Stomach (tissue), 4 donors: ENCODE data around the gene BLVRA.

Source experiments
- POLR2A ChIP-seq, 4 donors: fragments of 450-650 bp; IDR thresholded peaks; one replicate each; pipeline ENCODE4 v1.6.1; 2016; ENCODE audit warnings: antibody characterized with exemption in 4 of 4, control low read depth in 2 of 4, mild to moderate bottlenecking in 1 of 4, moderate library complexity in 1 of 4
- POLR2AphosphoS5 ChIP-seq, 3 donors: sonication (generic); formaldehyde crosslinking; IDR thresholded peaks; one replicate each; pipeline ENCODE4 v1.6.1; 2016; ENCODE audit warnings: antibody characterized with exemption in 3 of 3
- TF ChIP-seq, protein P1 (sequence below), 7 experiments: fragments of 450-650 bp in 4 of 7; fragments of 200-600 bp in 3 of 7; sonication (generic) in 3 of 7; IDR thresholded peaks; one replicate each; pipeline ENCODE4 v1.5.1; 2016 to 2019; ENCODE audit warnings: antibody characterized with exemption in 7 of 7, control low read depth in 2 of 7, mild to moderate bottlenecking in 1 of 7

DNA sequence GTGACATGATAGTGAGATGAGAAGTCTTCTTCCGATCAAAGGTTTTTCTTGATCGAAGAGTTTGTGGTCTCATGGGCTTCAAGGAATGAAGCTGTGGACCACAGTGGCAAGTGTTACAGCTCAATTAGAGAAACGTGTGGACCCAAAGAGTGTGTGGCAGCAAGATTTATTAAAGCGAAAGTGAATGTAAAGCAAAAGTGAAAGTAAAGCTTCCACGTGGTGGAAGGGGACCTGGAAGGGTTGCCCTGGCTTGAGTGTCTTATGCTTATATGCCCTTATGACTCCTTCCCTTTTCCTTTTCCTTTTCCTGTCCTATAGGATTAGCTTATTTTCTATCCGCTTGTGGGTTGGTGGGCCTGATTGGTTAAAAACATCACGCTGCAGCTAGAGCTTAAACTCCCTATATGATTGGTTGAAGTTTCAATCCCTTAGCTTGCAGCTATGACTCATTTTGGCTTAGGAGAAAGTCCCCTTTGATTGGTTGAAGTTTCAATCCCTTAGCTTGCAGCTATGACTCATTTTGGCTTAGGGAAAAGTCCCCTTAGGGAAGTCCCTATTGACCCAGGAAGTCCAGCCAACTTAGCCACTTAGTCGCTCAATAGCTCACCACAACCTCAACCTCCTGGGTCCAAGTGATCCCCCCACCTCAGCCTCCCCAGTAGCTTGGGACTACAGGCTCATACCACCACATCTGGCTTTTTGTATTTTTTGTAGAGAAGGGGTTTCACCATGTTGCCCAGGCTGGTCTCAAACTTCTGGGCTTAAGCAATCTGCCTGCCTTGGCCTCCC lies 76.2 kb downstream of the BLVRA start:
- TF ChIP-seq, protein P1, sequence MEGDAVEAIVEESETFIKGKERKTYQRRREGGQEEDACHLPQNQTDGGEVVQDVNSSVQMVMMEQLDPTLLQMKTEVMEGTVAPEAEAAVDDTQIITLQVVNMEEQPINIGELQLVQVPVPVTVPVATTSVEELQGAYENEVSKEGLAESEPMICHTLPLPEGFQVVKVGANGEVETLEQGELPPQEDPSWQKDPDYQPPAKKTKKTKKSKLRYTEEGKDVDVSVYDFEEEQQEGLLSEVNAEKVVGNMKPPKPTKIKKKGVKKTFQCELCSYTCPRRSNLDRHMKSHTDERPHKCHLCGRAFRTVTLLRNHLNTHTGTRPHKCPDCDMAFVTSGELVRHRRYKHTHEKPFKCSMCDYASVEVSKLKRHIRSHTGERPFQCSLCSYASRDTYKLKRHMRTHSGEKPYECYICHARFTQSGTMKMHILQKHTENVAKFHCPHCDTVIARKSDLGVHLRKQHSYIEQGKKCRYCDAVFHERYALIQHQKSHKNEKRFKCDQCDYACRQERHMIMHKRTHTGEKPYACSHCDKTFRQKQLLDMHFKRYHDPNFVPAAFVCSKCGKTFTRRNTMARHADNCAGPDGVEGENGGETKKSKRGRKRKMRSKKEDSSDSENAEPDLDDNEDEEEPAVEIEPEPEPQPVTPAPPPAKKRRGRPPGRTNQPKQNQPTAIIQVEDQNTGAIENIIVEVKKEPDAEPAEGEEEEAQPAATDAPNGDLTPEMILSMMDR (IDR thresholded peaks at IDR 0.05) = no peak
- TF ChIP-seq POLR2A (IDR thresholded peaks at IDR 0.05) (no peak), POLR2AphosphoS5 (IDR thresholded peaks at IDR 0.05) (no peak)
